HepG2 (cell line): ENCODE results near the gene ADM. TPM values are rescaled to one million over a fixed set of nuclear protein-coding genes. Genes with fewer than 3 reads are reported as not detected.

Experiments
- ATF7 ChIP-seq, 2 experiments: fragments of 450-650 bp in 1 of 2; sonication (generic) in 1 of 2; formaldehyde crosslinking in 1 of 2; IDR thresholded peaks; 2 replicates each; pipeline versions ENCODE4 v1.4.0 to v1.6.1; 2016 to 2020; ENCODE audit warnings: antibody characterized with exemption in 1 of 2, mild to moderate bottlenecking in 1 of 2, missing genetic modification reagents in 1 of 2
- BCL6 ChIP-seq: IDR thresholded peaks from 2 replicates; pipeline ENCODE4 v1.6.1; 2016; ENCODE audit warnings: missing genetic modification reagents, missing compliant biosample characterization
- GFI1 ChIP-seq: sonication (generic); formaldehyde crosslinking; IDR thresholded peaks from 2 replicates; pipeline ENCODE4 v1.5.0; 2020; ENCODE audit warnings: missing genetic modification reagents, mild to moderate bottlenecking, borderline replicate concordance
- MED8 ChIP-seq: sonication (generic); formaldehyde crosslinking; IDR thresholded peaks from 2 replicates; pipeline ENCODE4 v1.8.1; 2023; ENCODE audit warnings: mild to moderate bottlenecking, missing genetic modification reagents; ENCODE audit not compliant: insufficient replicate concordance
- NFATC3 ChIP-seq: sonication (generic); formaldehyde crosslinking; IDR thresholded peaks from 2 replicates; pipeline ENCODE4 v1.5.1; 2020; ENCODE audit warnings: mild to moderate bottlenecking, missing genetic modification reagents
- NFIC ChIP-seq: IDR thresholded peaks from 2 replicates; pipeline ENCODE4 v1.6.1; 2012; ENCODE audit warnings: mild to moderate bottlenecking, low read length, inconsistent platforms
- NR2F6 ChIP-seq, 2 experiments: IDR thresholded peaks; 2 replicates each; pipeline ENCODE4 v1.6.1; 2016; ENCODE audit warnings: antibody characterized with exemption in 1 of 2, mild to moderate bottlenecking in 1 of 2
- PHF5A ChIP-seq: IDR thresholded peaks from one replicate; pipeline ENCODE4 v1.6.1; 2018; ENCODE audit warnings: low read depth, missing genetic modification reagents; ENCODE audit not compliant: unreplicated experiment
- RBM22 ChIP-seq: fragments of 200-400 bp; formaldehyde crosslinking; optimal IDR thresholded peaks from 2 replicates; pipeline ENCODE3; 2017; ENCODE audit warnings: mild to moderate bottlenecking, low read length, moderate library complexity
- SKI ChIP-seq: fragments of 450-650 bp; IDR thresholded peaks from one replicate; pipeline ENCODE4 v1.6.1; 2018; ENCODE audit warnings: mild to moderate bottlenecking; ENCODE audit not compliant: partially characterized antibody
- ZNF10 ChIP-seq: sonication (generic); formaldehyde crosslinking; IDR thresholded peaks from 2 replicates; pipeline ENCODE4 v1.4.0; 2020; ENCODE audit warnings: mild to moderate bottlenecking, low read depth, missing genetic modification reagents, borderline replicate concordance
- ZNF12 ChIP-seq: sonication (generic); formaldehyde crosslinking; IDR thresholded peaks from 2 replicates; pipeline ENCODE4 v1.5.0; 2020; ENCODE audit warnings: missing genetic modification reagents
- ZNF160 ChIP-seq: sonication (generic); formaldehyde crosslinking; IDR thresholded peaks from 2 replicates; pipeline ENCODE4 v1.8.0; 2022; ENCODE audit warnings: mild to moderate bottlenecking, inconsistent platforms, missing genetic modification reagents
- ZNF317 ChIP-seq: sonication (generic); formaldehyde crosslinking; IDR thresholded peaks from 2 replicates; pipeline ENCODE4 v1.5.0; 2020; ENCODE audit warnings: mild to moderate bottlenecking, missing genetic modification reagents
- ZNF382 ChIP-seq: sonication (generic); formaldehyde crosslinking; IDR thresholded peaks from 2 replicates; pipeline ENCODE4 v1.5.0; 2020; ENCODE audit warnings: missing genetic modification reagents, mild to moderate bottlenecking, borderline replicate concordance
- ZNF572 ChIP-seq: sonication (generic); formaldehyde crosslinking; IDR thresholded peaks from 2 replicates; pipeline ENCODE4 v1.5.1; 2020; ENCODE audit warnings: mild to moderate bottlenecking, missing genetic modification reagents
- ZNF737 ChIP-seq: sonication (generic); formaldehyde crosslinking; IDR thresholded peaks from 2 replicates; pipeline ENCODE4 v1.5.0; 2020; ENCODE audit warnings: missing genetic modification reagents, mild to moderate bottlenecking, borderline replicate concordance
- ZNF773 ChIP-seq: sonication (generic); formaldehyde crosslinking; IDR thresholded peaks from 2 replicates; pipeline ENCODE4 v1.4.0; 2020; ENCODE audit warnings: missing genetic modification reagents, borderline replicate concordance
- ZNF879 ChIP-seq: sonication (generic); formaldehyde crosslinking; IDR thresholded peaks from 2 replicates; pipeline ENCODE4 v1.8.1; 2023; ENCODE audit warnings: missing genetic modification reagents
- polyA plus RNA-seq, 8 experiments: library from polyadenylated mRNA; depleted of rRNA in 3 of 8; stranded (reverse) in 7 of 8; unstranded in 1 of 8; fragments of >200 nt; fragmentation: Illumina TruSeq in 4 of 8; extraction: Trizol in 4 of 8; gene quantifications; 2 replicates each; pipeline versions ENCODE4 v1.2.1 to v1.2.3, GENCODE V29; 2011 to 2016; ENCODE audit warnings: low read depth in 4 of 8, missing spikeins in 1 of 8, mixed read lengths in 1 of 8; ENCODE audit not compliant: insufficient read depth in 1 of 8
- total RNA-seq, 5 experiments: library from RNA; depleted of rRNA; stranded (reverse); fragments of >200 nt; fragmentation: Illumina TruSeq; extraction: Trizol; gene quantifications; 2 replicates each; pipeline ENCODE4 v1.2.3, GENCODE V29; 2016; ENCODE audit warnings: low read depth in 1 of 5
- TF ChIP-seq, protein P1 (sequence below): sonication (generic); formaldehyde crosslinking; IDR thresholded peaks from 2 replicates; pipeline ENCODE4 v1.4.0; 2020; ENCODE audit warnings: missing genetic modification reagents, low read depth, mild to moderate bottlenecking, borderline replicate concordance
- TF ChIP-seq, protein P2 (sequence below): sonication (generic); formaldehyde crosslinking; IDR thresholded peaks from 2 replicates; pipeline ENCODE4 v1.5.1; 2020; ENCODE audit warnings: mild to moderate bottlenecking, moderate library complexity, missing genetic modification reagents
- TF ChIP-seq, protein P3 (sequence below): sonication (generic); formaldehyde crosslinking; IDR thresholded peaks from 2 replicates; pipeline ENCODE4 v1.5.1; 2020; ENCODE audit warnings: mild to moderate bottlenecking, missing genetic modification reagents, moderate library complexity
- TF ChIP-seq, protein P4 (sequence below): sonication (generic); formaldehyde crosslinking; conservative IDR thresholded peaks from 2 replicates; pipeline ENCODE4 v1.4.0; 2020; ENCODE audit warnings: missing genetic modification reagents

ADM gene
- total and polyA plus RNA-seq, 2 of the 13 experiments (the other 11 are each of a cell fraction or from before 2014, with no cell fraction given): 10.7 to 26.1 TPM

DNA sequence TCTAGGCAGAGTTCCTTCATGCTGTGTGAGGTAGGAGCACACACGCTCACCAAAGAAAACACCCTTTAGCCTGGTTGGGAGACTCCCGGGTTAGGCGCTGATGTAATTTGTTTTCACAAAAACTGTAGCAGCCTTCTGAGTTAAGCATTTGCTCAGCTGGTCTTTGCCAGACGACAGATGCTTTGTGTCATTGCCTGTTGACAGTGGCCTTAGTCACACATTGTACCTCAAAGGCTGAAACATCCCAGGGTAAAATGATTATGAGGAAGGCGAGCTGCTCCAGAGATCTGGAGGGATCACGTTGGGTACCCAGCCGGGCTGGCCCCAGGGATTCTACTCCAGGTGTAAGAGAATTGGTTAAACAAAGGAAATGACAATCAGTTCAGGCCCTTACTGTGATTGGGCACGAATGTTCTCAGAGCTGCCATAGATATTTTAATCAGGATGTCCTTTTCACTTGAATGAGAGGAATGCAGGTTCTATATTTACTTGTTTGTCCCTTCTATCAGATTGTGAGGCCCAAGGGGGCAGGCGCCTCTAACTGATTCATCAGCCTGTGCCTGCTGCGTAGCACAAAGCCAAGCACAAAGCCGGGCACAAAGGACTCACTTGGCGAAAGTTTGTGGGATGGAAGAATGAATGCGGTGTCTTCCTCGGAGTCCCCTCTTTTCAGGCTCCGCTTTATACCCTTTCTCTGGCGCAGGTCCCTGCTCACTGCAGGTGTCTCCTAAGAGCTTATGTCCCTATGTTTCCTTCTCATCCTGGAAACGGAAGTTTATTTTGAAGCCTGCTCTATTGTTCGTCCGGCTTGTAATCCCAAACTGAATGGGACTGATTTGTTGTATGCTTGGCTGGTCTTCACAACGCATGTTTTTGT, 47.1 kb downstream of the ADM start (continued):
- TF ChIP-seq, protein P1, sequence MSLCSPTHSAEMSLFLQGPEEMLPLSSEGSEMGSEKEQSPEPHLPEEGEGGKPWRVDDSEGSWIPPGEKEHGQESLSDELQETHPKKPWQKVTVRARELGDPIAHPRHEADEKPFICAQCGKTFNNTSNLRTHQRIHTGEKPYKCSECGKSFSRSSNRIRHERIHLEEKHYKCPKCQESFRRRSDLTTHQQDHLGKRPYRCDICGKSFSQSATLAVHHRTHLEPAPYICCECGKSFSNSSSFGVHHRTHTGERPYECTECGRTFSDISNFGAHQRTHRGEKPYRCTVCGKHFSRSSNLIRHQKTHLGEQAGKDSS (CRISPR knock-in tag): peak; percentile 56; the same call in 1 of the 2 replicates
- TF ChIP-seq ATF7 (IDR thresholded peaks at IDR 0.05): no peak
- peak; percentile 76 for TF ChIP-seq ATF7 (CRISPR knock-in tag; IDR thresholded peaks at IDR 0.05)
- TF ChIP-seq, protein P2, sequence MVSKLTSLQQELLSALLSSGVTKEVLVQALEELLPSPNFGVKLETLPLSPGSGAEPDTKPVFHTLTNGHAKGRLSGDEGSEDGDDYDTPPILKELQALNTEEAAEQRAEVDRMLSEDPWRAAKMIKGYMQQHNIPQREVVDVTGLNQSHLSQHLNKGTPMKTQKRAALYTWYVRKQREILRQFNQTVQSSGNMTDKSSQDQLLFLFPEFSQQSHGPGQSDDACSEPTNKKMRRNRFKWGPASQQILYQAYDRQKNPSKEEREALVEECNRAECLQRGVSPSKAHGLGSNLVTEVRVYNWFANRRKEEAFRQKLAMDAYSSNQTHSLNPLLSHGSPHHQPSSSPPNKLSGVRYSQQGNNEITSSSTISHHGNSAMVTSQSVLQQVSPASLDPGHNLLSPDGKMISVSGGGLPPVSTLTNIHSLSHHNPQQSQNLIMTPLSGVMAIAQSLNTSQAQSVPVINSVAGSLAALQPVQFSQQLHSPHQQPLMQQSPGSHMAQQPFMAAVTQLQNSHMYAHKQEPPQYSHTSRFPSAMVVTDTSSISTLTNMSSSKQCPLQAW (CRISPR knock-in tag): no peak
- TF ChIP-seq NR2F6 (IDR thresholded peaks at IDR 0.05): no peak; the same call in 1 of the 2 replicates
- peak; percentile 60; the same call in 1 of the 2 replicates for TF ChIP-seq NR2F6 (CRISPR knock-in tag; IDR thresholded peaks at IDR 0.05)
- TF ChIP-seq ZNF737: no peak
- TF ChIP-seq ZNF160 (CRISPR knock-in tag): no peak
- TF ChIP-seq, protein P3, sequence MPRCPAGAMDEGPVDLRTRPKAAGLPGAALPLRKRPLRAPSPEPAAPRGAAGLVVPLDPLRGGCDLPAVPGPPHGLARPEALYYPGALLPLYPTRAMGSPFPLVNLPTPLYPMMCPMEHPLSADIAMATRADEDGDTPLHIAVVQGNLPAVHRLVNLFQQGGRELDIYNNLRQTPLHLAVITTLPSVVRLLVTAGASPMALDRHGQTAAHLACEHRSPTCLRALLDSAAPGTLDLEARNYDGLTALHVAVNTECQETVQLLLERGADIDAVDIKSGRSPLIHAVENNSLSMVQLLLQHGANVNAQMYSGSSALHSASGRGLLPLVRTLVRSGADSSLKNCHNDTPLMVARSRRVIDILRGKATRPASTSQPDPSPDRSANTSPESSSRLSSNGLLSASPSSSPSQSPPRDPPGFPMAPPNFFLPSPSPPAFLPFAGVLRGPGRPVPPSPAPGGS (CRISPR knock-in tag): no peak
- peak; percentile 70 for TF ChIP-seq BCL6 (CRISPR knock-in tag)
- no peak for TF ChIP-seq ZNF773 (CRISPR knock-in tag)
- no peak for TF ChIP-seq NFIC
- no peak for TF ChIP-seq ZNF572
- peak; percentile 33; the same call in 1 of the 2 replicates for TF ChIP-seq ZNF317 (CRISPR knock-in tag)
- TF ChIP-seq RBM22: no peak
- no peak for TF ChIP-seq PHF5A (CRISPR knock-in tag)
- TF ChIP-seq MED8 (CRISPR knock-in tag): no peak
- no peak for TF ChIP-seq ZNF10 (CRISPR knock-in tag)
- TF ChIP-seq ZNF879: no peak
- TF ChIP-seq GFI1 (CRISPR knock-in tag): no peak
- no peak for TF ChIP-seq NFATC3
- TF ChIP-seq, protein P4, sequence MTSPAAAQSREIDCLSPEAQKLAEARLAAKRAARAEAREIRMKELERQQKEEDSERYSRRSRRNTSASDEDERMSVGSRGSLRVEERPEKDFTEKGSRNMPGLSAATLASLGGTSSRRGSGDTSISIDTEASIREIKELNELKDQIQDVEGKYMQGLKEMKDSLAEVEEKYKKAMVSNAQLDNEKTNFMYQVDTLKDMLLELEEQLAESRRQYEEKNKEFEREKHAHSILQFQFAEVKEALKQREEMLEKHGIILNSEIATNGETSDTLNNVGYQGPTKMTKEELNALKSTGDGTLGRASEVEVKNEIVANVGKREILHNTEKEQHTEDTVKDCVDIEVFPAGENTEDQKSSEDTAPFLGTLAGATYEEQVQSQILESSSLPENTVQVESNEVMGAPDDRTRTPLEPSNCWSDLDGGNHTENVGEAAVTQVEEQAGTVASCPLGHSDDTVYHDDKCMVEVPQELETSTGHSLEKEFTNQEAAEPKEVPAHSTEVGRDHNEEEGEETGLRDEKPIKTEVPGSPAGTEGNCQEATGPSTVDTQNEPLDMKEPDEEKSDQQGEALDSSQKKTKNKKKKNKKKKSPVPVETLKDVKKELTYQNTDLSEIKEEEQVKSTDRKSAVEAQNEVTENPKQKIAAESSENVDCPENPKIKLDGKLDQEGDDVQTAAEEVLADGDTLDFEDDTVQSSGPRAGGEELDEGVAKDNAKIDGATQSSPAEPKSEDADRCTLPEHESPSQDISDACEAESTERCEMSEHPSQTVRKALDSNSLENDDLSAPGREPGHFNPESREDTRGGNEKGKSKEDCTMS (CRISPR knock-in tag): no peak
- TF ChIP-seq SKI: peak; percentile 75
- no peak for TF ChIP-seq ZNF12 (CRISPR knock-in tag)
- TF ChIP-seq ZNF382 (CRISPR knock-in tag): no peak
